RPMI7951 (cell line): Measurements from ENCODE around the gene ROBO1. TPM values are rescaled to one million over a fixed set of nuclear protein-coding genes. Genes with fewer than 3 reads are reported as not detected.
"Not testable (repeated sequence)": the region's sequence is repeated elsewhere in the genome, so short reads cannot be mapped to it uniquely, and the experiment has no call there.

Source experiments
- DNase-seq: peaks from one replicate; pipeline ENCODE4 v3.0.0-alpha.2; 2012; ENCODE audit warnings: low read depth
- total RNA-seq: library from RNA; depleted of rRNA; stranded (reverse); fragments of >200 nt; shearing (Covaris generic); gene quantifications from 2 replicates; pipeline ENCODE4 v1.2.3, GENCODE V29; 2014

Gene ROBO1
- total RNA-seq, 1 experiment from 2014 or later: 40.0 TPM

- no peak for DNase-seq
Measured at GRCh38 chr3:79551321-79551892, 216.4 kb downstream of the ROBO1 start.

GRCh38 chr3:79543218-79543982 is 224.4 kb downstream of the ROBO1 start:
- no peak for DNase-seq

- DNase-seq: no peak
Measured at GRCh38 chr3:79534727-79535126, 233.1 kb downstream of the ROBO1 start.

- no peak for DNase-seq
Measured at GRCh38 chr3:79531566-79532295, 236.1 kb downstream of the ROBO1 start.

GRCh38 chr3:79521221-79521848 is 246.5 kb downstream of the ROBO1 start:
- DNase-seq: peak; percentile 32

- DNase-seq: peak; percentile 23
Measured at GRCh38 chr3:79517766-79518413, 249.9 kb downstream of the ROBO1 start.

GRCh38 chr3:79516795-79517194 is 251.0 kb downstream of the ROBO1 start:
- DNase-seq: no peak

- DNase-seq: peak; percentile 13
Measured at GRCh38 chr3:79515072-79515471, 252.7 kb downstream of the ROBO1 start.

GRCh38 chr3:79514069-79514468 is 253.7 kb downstream of the ROBO1 start:
- no peak for DNase-seq

GRCh38 chr3:79506751-79507150 is 261.0 kb downstream of the ROBO1 start:
- no peak for DNase-seq

- DNase-seq: not testable (repeated sequence)
Measured at GRCh38 chr3:79502216-79502681, 265.5 kb downstream of the ROBO1 start.

GRCh38 chr3:79497447-79498111 is 270.2 kb downstream of the ROBO1 start:
- peak; percentile 14 for DNase-seq

GRCh38 chr3:79491029-79491641 is 276.7 kb downstream of the ROBO1 start:
- DNase-seq: no peak

- DNase-seq: peak; percentile 64
Measured at GRCh38 chr3:79490165-79491028, 277.4 kb downstream of the ROBO1 start.

- DNase-seq: no peak
Measured at GRCh38 chr3:79488407-79488806, 279.4 kb downstream of the ROBO1 start.

- no peak for DNase-seq
Measured at GRCh38 chr3:79480746-79481145, 287.1 kb downstream of the ROBO1 start.

- no peak for DNase-seq
Measured at GRCh38 chr3:79478620-79479019, 289.2 kb downstream of the ROBO1 start.

- DNase-seq: no peak
Measured at GRCh38 chr3:79477242-79477641, 290.6 kb downstream of the ROBO1 start.

GRCh38 chr3:79473993-79474392 is 293.8 kb downstream of the ROBO1 start:
- no peak for DNase-seq

- DNase-seq: peak; percentile 9
Measured at GRCh38 chr3:79467721-79468120, 300.1 kb downstream of the ROBO1 start.
